HUES48 (cell line): ENCODE data around the gene GMPR2.
"Not testable (repeated sequence)": the region's sequence is repeated elsewhere in the genome, so short reads cannot be mapped to it uniquely, and the experiment has no call there.

Experiments
- H3K27ac ChIP-seq: one replicate; pipeline ENCODE4 v1.7.0; 2013; ENCODE audit warnings: low read depth, low read length, inconsistent platforms
- H3K27me3 ChIP-seq: 2 replicates; pipeline ENCODE4 v1.6.1; 2013; ENCODE audit warnings: mild to moderate bottlenecking, low read length; ENCODE audit not compliant: control insufficient read depth, insufficient read depth
- H3K36me3 ChIP-seq: 2 replicates; pipeline ENCODE4 v1.6.1; 2013; ENCODE audit warnings: low read length; ENCODE audit not compliant: control insufficient read depth, insufficient read depth
- H3K4me1 ChIP-seq: 2 replicates; pipeline ENCODE4 v1.6.1; 2013; ENCODE audit warnings: mild to moderate bottlenecking, low read length; ENCODE audit not compliant: control insufficient read depth, insufficient read depth
- H3K4me3 ChIP-seq: 2 replicates; pipeline ENCODE4 v1.5.1; 2013; ENCODE audit warnings: mild to moderate bottlenecking, low read depth, low read length
- H3K9ac ChIP-seq: 2 replicates; pipeline ENCODE4 v1.6.1; 2013; ENCODE audit warnings: mild to moderate bottlenecking, low read depth, low read length, moderate library complexity
- H3K9me3 ChIP-seq: 2 replicates; pipeline ENCODE4 v1.6.1; 2013; ENCODE audit warnings: low read length; ENCODE audit not compliant: control insufficient read depth, insufficient read depth

The GMPR2 gene

GRCh38 chr14:24190416-24190815, 42.3 kb upstream of the GMPR2 start:
- Histone ChIP-seq H3K36me3 (peaks cover 42% of the 10 kb centered on the region), H3K9ac (no peak overlapping the region), H3K4me1 (peaks cover 10% of the 10 kb centered on the region)

DNA sequence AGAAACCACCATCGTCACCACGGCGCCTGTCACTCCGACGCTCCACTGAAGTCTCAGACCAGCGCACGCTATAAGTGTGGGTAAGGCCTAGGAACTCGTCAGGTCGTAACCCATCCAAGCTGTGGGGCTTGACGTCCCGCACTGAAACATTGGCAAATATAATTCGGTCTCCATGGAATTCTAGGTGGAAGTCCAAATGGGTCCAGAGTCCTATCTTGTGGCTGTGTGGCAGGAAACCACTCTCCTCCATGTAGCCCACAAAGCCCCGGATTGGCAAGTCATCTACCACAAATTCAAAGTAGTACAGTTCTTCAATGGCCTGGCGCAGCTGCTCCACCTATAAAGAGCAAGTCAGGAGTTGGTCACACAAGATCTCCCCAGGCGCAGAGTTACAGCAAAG, 39.8 kb upstream of the GMPR2 start:
- H3K9me3 ChIP-seq = no peaks in the 10 kb centered on the region
- no peak overlapping the region for H3K9ac ChIP-seq
- peaks cover 12% of the 10 kb centered on the region for H3K4me1 ChIP-seq
- H3K36me3 ChIP-seq = peaks cover 20% of the 10 kb centered on the region
- H3K4me3 ChIP-seq = no peak overlapping the region
- no peaks in the 10 kb centered on the region for H3K27me3 ChIP-seq
- H3K27ac ChIP-seq = no peak overlapping the region

More at GRCh38 chr14:24190416-24190815, 42.3 kb upstream of the GMPR2 start:
- Histone ChIP-seq H3K4me3 (no peak overlapping the region), H3K27me3 (no peaks in the 10 kb centered on the region), H3K9me3 (no peaks in the 10 kb centered on the region), H3K27ac (no peak overlapping the region)

DNA sequence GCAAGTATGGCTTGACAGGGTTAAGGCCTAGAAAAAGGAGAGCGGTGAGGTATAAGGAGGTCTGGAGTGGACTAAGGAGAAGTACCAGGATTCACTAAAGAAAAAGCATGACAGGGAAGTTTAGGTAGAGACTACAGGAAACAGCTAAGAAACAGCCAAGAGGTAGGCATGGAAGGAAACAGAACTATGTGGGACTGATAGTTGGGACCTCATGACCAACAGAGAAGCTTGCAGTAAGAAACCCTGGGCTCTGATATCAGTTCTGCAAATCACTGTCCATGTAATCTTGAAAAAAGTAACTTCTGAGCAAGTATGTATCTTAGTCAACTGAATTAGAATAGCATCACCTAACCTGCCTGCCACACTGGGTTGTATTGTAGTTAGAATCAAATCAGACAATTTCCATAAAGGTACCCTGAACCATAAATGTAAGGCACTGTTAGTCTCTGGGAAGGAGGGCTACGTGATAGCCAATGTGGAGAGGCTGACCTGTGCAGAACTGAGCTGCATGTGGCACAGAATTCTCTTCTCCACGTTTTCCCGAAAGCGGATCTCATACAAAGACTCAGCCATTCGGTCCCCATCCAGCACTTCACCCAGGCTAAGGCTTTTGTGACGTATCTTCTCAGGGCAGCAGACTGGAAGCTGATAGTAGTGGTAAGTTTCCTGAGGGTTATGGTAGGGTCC, 38.4 kb upstream of the GMPR2 start:
- Histone ChIP-seq H3K9me3 (no peaks in the 10 kb centered on the region), H3K27ac (no peak overlapping the region), H3K4me1 (peaks cover 11% of the 10 kb centered on the region; the same call in 1 of the 2 replicates), H3K27me3 (no peaks in the 10 kb centered on the region), H3K36me3 (peaks cover 20% of the 10 kb centered on the region), H3K9ac (no peak overlapping the region), H3K4me3 (peak overlapping the region; percentile 70)

- Histone ChIP-seq H3K9me3 (no peaks in the 10 kb centered on the region), H3K4me3 (peak overlapping the region; percentile 70), H3K36me3 (peaks cover 20% of the 10 kb centered on the region), H3K27ac (peak overlapping the region; percentile 98), H3K27me3 (no peaks in the 10 kb centered on the region), H3K9ac (peak overlapping the region; percentile 96; the same call in 1 of the 2 replicates), H3K4me1 (peaks cover 11% of the 10 kb centered on the region; the same call in 1 of the 2 replicates)
These were observed 37.9 kb upstream of the GMPR2 start for GRCh38 chr14:24194873-24195185.

DNA sequence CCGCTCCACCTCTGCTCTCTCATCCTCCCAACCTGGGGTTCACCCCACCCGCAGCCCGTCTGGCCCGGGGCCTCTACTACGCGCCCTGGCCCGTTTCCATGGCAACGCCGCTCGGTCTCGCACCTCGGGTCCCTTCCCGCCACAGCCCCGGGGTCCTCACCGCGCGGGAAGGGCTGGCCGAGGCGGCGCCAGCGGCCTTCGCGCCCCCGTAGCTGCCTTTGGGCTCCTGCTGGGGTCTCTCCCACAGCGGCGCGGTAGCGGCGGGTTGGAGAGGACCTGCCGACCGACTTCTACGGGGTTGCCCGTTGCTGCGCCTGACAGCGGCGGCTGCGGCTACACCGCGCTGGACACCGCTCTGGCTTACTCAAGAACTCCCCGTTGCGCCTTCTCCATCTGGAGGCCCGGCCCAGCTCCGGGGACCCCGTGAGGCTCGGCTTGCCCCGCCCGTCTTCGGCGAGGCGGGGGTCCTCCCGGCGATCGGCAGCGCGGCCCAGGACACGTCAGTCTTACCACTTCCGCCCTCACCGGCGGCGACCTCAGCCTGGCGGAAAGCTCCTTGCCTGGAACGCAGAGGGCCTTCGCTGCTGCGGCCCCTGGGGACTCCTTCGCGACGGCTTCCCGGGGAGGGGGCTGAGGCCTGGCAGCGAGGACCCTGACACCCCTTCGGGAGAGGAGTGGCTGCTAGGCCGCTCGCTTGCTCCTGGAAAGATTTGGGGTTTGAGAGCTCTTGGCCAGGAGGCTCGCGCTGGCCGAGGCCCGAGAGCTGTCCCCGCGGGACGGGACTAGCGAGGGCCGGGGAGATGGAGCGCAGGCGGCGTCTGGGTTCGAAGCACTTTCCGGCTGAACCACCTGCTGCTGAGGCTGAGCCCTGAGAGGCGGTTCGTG, 37.3 kb upstream of the GMPR2 start, which contains the start of gene TM9SF1:
TSS of gene TM9SF1 (minus strand) at position 256 of the 885 bp plus-strand sequence. CDS start 422 bp downstream, outside the sequence.
- Histone ChIP-seq H3K4me1 (peaks cover 11% of the 10 kb centered on the region; the same call in 1 of the 2 replicates), H3K27ac (peak within 1 kb of the TSS; percentile 98), H3K27me3 (no peaks in the 10 kb centered on the region), H3K4me3 (peak within 1 kb of the TSS; percentile 70), H3K9me3 (no peaks in the 10 kb centered on the region), H3K9ac (peak within 1 kb of the TSS; percentile 96), H3K36me3 (peaks cover 20% of the 10 kb centered on the region)

DNA sequence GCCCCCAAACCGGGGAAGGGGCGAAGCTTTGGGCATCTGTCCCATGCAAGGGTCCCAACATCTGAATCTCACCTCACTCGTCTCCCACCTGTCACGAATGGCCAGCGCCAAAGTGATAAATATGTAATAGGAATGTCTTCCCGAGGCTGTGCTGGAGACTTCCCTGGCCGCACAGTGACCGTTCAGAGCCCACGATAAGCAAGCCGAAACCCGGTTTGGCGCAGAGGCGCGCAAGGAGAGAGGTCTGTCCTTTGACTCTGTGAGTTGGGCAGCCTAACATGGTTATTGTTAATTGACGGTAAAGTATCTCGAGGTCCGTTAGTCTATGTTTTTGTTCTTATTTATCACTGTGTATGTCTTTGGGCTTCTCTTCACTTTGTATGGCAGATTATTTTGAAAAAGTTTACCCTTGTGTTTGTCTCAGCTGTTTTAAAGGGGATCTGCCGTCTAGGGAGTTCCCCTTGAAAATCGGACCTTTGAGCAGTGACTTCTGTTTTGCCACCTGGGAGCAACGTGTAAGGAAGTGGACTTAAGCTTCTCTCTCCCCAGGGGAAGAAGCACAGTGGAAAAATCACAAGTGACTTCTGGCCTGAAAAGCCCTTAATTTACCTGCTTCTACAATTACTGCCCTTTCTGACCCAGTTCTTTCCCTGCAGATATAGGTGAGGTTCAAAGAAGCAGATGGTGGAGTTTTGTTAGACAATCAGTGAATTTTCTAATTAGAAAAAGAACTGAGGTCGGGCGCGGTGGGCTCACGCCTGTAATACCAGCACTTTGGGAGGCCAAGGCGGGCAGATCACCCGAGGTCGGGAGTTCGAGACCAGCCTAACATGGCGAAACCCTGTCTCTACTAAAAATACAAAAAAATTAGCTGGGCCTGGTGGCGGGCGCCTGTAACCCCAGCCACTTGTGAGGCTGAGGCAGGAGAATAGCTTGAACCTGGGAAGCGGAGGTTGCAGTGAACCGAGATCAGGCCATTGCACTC, 36.4 kb upstream of the GMPR2 start:
- Histone ChIP-seq H3K36me3 (peaks cover 18% of the 10 kb centered on the region), H3K4me3 (peak overlapping the region; percentile 70), H3K4me1 (peaks cover 11% of the 10 kb centered on the region; the same call in 1 of the 2 replicates), H3K9me3 (0 out of 2 replicates have a peak, but pooled peaks cover 2% of the 10 kb centered on the region), H3K9ac (peak overlapping the region; percentile 96), H3K27me3 (no peaks in the 10 kb centered on the region), H3K27ac (peak overlapping the region; percentile 98)

DNA sequence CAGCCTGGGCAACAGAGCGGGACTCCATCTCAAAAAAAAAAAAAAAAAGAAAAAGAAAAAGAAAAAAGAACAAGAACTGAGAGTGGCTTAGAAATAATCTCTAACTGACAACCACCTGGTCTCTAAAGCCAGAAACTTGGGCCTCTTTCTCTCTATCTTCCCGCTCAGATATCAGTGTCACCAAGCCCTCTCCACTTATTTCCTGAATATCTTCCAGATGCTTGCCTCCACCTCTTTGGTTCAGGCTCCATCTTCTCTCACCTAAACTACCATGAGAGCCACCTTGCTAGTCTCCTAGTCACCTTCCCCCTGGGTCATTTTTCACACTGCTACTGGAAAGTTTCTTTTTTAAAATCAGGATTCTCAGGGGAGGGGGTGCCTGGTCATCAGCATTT, 35.7 kb upstream of the GMPR2 start:
- Histone ChIP-seq H3K4me3 (no peak overlapping the region), H3K9ac (no peak overlapping the region), H3K9me3 (peaks cover 7% of the 10 kb centered on the region; the same call in 1 of the 2 replicates), H3K36me3 (peaks cover 14% of the 10 kb centered on the region), H3K4me1 (peaks cover 11% of the 10 kb centered on the region; the same call in 1 of the 2 replicates), H3K27me3 (no peaks in the 10 kb centered on the region), H3K27ac (no peak overlapping the region)

GRCh38 chr14:24198814-24199524, 33.8 kb upstream of the GMPR2 start:
- no peak overlapping the region for H3K27ac ChIP-seq
- H3K9me3 ChIP-seq = peaks cover 7% of the 10 kb centered on the region; the same call in 1 of the 2 replicates
- no peaks in the 10 kb centered on the region for H3K27me3 ChIP-seq
- H3K36me3 ChIP-seq = 0 out of 2 replicates have a peak, but pooled peaks cover 3% of the 10 kb centered on the region
- no peak overlapping the region for H3K9ac ChIP-seq
- no peak overlapping the region for H3K4me3 ChIP-seq
- H3K4me1 ChIP-seq = peaks cover 16% of the 10 kb centered on the region

DNA sequence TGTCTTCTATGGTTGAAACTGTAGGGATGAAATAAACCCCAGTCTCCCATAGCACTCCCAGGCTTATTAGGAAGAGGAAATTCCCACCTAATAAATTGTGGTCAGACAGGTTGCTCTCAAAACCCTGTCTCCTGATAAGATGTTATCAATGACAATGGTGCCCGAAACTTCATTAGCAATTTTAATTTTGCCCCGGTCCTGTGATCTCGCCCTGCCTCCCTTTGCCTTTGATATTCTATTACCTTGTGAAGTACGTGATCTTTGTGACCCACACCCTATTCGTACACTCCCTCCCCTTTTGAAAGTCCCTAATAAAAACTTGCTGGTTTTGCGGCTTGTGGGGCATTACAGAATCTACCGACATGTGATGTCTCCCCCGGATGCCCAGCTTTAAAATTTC, 30.2 kb upstream of the GMPR2 start:
- Histone ChIP-seq H3K36me3 (peaks cover 27% of the 10 kb centered on the region), H3K27ac (peak overlapping the region; percentile 83), H3K4me3 (peak overlapping the region; percentile 37; the same call in 1 of the 2 replicates)
- not testable (repeated sequence) for H3K9me3 ChIP-seq, H3K9ac ChIP-seq, H3K27me3 ChIP-seq, H3K4me1 ChIP-seq
